Measurements from ENCODE around the gene CCKAR. TPM values are rescaled to one million over a fixed set of nuclear protein-coding genes. Genes with fewer than 3 reads are reported as not detected.

Gene CCKAR
- total and polyA plus RNA-seq, 11 donors = 0.20 TPM; not detected in 10

GRCh38 chr4:26463386-26463785 lies 26.9 kb downstream of the CCKAR start:
- WGBS, 4 donors = 91 to 98% (median 92%) methylated on average over 2 of the region's 2 CpGs
- no peak for ATAC-seq
- H3K4me3 ChIP-seq = no peak overlapping the region
- H3K36me3 ChIP-seq = no peaks in the 10 kb centered on the region
- no peak overlapping the region for H3K27ac ChIP-seq
- DNase-seq = no peak
- intact Hi-C loops (cut with DNase I) = loop anchor here in 3 of 10 donors (5.0 to 10.0 kb wide), 3 partner anchors 251 to 544 kb away; no protein-coding TSS in a partner anchor
- peaks cover 0 to 6% (median 0%) of the 10 kb centered on the region in 12 donors for H3K4me1 ChIP-seq
- TF ChIP-seq POLR2A (IDR thresholded peaks at IDR 0.05) = no peak
- no peak for TF ChIP-seq CTCF (IDR thresholded peaks at IDR 0.05)
- peaks cover 0 to 5% (median 0%) of the 10 kb centered on the region in 12 donors for H3K9me3 ChIP-seq
- no peaks in the 10 kb centered on the region for H3K27me3 ChIP-seq

GRCh38 chr4:26462874-26463273 lies 27.4 kb downstream of the CCKAR start:
- no peak for DNase-seq
- 71 to 78% (median 74%) methylated on average over 2 of the region's 2 CpGs for WGBS, 4 donors
- intact Hi-C loops (cut with DNase I) = loop anchor here in 3 of 10 donors (5.0 to 10.0 kb wide), 3 partner anchors 252 to 544 kb away; no protein-coding TSS in a partner anchor
- Histone ChIP-seq H3K4me3 (no peak overlapping the region), H3K9me3 (peaks cover 0 to 5% (median 0%) of the 10 kb centered on the region in 12 donors), H3K27ac (no peak overlapping the region), H3K36me3 (no peaks in the 10 kb centered on the region), H3K4me1 (peaks cover 0 to 6% (median 0%) of the 10 kb centered on the region in 12 donors), H3K27me3 (no peaks in the 10 kb centered on the region)
- TF ChIP-seq POLR2A (IDR thresholded peaks at IDR 0.05) (no peak), CTCF (IDR thresholded peaks at IDR 0.05) (no peak)
- ATAC-seq = no peak

- 93 to 98% (median 95%) methylated on average over 11 to 13 of the region's 13 CpGs for WGBS, 4 donors
- no peak for TF ChIP-seq POLR2A (IDR thresholded peaks at IDR 0.05)
- no peak for TF ChIP-seq CTCF (IDR thresholded peaks at IDR 0.05)
- ATAC-seq (no peak), DNase-seq (no peak)
- peaks cover 0 to 6% (median 0%) of the 10 kb centered on the region in 12 donors for H3K4me1 ChIP-seq
- H3K9me3 ChIP-seq = peaks cover 0 to 5% (median 0%) of the 10 kb centered on the region in 12 donors
- H3K36me3 ChIP-seq = no peaks in the 10 kb centered on the region
- peak overlapping the region in 1 of 12 donors; percentile 29 for H3K27ac ChIP-seq
- no peak overlapping the region for H3K4me3 ChIP-seq
- H3K27me3 ChIP-seq = no peaks in the 10 kb centered on the region
- intact Hi-C loops (cut with DNase I) = loop anchor here (1.0 to 10.0 kb wide), 12 partner anchors 255 to 555 kb away; no protein-coding TSS in a partner anchor
Measured at GRCh38 chr4:26459756-26460530, 30.3 kb downstream of the CCKAR start.

- ATAC-seq = peak in 2 of 4 donors; percentile 59 to 60
- Histone ChIP-seq H3K4me3 (no peak overlapping the region), H3K27ac (peak overlapping the region in 1 of 12 donors; percentile 29), H3K4me1 (peaks cover 0 to 6% (median 0%) of the 10 kb centered on the region in 12 donors), H3K36me3 (no peaks in the 10 kb centered on the region), H3K27me3 (no peaks in the 10 kb centered on the region), H3K9me3 (peaks cover 0 to 11% (median 0%) of the 10 kb centered on the region in 12 donors)
- intact Hi-C loops (cut with DNase I) = loop anchor here in 9 of 10 donors (1.0 to 10.0 kb wide), 12 partner anchors 256 to 556 kb away; no protein-coding TSS in a partner anchor
- no peak for DNase-seq
- peak; percentile 38 to 68 (median 57) for TF ChIP-seq CTCF (IDR thresholded peaks at IDR 0.05)
- no peak for TF ChIP-seq POLR2A (IDR thresholded peaks at IDR 0.05)
- WGBS, 4 donors = 32 to 47% (median 42%) methylated on average over 19 of the region's 19 CpGs
Measured at GRCh38 chr4:26459054-26459755, 31.1 kb downstream of the CCKAR start.

All from heart left ventricle (tissue), 16 donors.